ENCODE data around the gene SLC52A1.

Gene SLC52A1

DNA sequence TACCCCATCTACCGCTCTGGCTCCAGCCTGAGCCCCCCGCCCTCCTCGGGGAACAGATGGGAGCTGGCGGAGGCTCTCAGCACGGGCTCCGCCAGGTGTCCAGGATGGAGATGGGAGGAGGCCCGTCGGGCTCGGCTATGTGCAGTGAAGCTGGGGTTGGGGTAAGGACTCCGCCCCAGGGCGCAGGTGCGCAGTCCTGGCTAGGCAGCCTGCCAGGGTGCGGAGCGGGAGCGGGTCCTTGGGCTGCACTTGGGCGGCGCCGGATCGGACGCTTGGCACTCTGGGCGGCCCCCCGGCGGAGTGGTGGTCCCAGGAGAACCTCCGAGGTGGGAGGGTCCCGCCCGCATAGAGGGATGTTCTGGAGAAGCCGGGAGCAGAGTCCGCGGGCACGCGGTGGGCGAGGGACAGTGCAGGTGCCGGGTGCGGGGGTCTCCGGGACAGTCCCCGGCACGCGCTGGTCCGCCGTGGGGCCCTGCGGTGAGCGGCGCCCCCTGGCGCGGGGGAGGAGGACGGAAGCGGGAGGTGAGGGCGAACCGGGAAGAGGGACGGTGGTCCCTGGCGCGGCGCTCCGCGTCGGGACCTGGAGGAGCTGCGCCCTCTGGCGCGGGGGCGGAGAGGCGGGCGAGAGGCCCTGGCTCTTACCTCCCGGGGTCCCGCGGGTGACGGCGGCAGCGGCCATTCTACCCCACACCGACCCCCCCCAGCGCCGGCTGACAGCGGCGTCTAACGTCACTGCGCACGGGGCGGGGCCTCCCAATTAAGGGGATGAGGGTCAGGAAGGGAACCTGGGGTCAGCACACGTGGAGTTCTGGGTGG, 48.1 kb downstream of the SLC52A1 start, which contains the start of gene CAMTA2:
CAMTA2 (minus strand) TSS at position 725 of the 816 bp plus-strand sequence. CDS start 1,453 bp downstream, outside the sequence.
- DNase-seq: no peak

DNA sequence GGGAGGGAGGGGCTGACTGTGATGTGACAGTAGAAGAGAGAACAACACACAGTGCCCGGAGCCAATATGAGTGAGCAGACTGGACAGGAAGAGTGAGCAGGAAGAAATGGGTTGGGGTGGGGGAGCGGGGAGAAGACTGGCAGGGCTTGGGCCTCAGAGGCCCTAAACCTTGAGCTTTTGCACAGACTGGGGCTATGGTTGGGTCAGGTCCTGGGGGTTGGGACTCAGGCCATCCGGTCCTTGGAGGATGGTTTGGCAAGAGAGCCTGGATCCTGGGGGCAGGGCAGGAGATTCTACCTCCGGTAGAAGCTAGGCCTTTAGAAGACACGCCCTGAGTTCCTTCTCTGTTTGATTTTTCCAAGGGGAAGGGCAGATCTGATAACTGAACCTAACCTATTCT, 48.8 kb downstream of the SLC52A1 start:
- no peak for DNase-seq
